ENCODE results near the gene MANSC4.

The MANSC4 gene

DNA sequence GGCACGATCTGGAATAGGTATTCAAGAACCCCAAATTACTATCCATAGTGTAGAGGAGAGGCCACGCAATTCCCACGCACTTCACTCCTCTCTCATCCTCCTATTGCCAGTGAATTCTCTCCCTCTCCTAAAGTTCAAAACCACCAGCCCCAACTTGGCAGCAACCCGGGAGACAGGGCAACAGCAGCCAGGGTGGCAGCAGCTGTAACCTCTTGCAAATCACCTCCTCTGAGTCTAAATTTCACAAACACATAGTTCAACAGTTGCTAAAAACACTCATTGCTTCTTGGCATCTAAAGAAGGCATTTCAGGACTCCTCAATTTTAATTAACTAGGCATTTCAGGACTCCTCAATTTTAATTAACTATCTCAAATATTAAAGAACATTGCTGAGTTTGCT lies 37.7 kb upstream of the MANSC4 start:
- WGBS (ENCODE audit: insufficient coverage, insufficient read length): no CpG with 5 or more reads among the region's 4 CpGs
- Histone ChIP-seq H3K27ac (ENCODE audit: low read length) (no peak overlapping the region), H3K36me3 (ENCODE audit: control insufficient read depth, insufficient read depth, low read length) (no peaks in the 10 kb centered on the region), H3K4me1 (ENCODE audit: control insufficient read depth, insufficient read depth, low read length) (no peaks in the 10 kb centered on the region), H3K9me3 (ENCODE audit: control insufficient read depth, insufficient read depth, low read length) (no peaks in the 10 kb centered on the region; the same call in 1 of the 2 replicates), H3K4me3 (ENCODE audit: low read length) (no peak overlapping the region), H3K27me3 (ENCODE audit: control insufficient read depth, insufficient read depth, low read length) (no peaks in the 10 kb centered on the region)
- DNase-seq (ENCODE audit: low read depth, low spot score): no peak

DNA sequence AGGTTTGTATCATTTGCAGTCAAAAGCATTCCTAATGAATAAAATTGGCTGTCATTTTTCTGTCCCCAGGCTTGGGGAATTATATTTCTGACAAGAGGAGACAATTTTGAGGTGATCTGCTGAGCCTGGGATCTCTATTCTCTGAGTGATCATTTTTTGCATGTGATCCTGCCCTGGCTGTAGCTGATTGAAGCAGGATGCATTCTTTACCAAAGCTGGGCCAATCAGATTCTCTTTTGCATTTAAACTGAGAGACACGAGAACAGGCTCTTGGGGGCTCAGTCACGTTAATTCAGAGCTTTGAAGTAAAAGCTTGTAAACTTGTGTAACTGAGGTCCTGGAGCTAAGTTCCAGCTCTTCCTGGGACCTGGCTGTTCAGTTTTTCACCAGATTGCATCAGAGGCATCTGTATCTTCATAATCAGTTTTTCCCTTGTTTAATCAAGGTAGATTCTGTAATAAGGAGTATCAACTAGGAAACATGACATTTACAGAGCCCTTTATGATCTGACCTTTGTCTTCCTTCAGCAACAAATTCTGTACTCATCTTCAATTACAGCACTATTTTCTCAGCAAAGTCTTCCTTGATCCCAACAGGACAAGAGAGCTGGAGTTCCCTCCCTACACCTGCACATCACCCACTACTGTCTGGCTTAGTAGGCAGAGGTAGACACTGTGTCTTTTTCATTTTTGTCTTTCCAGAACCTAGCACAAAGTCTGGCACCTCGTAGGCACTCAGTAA lies 35.0 kb upstream of the MANSC4 start:
- no peak overlapping the region for H3K4me3 ChIP-seq (ENCODE audit: low read length)
- DNase-seq (ENCODE audit: low read depth, low spot score): no peak
- no peak overlapping the region for H3K27ac ChIP-seq (ENCODE audit: low read length)
- H3K27me3 ChIP-seq (ENCODE audit: control insufficient read depth, insufficient read depth, low read length): no peaks in the 10 kb centered on the region
- H3K4me1 ChIP-seq (ENCODE audit: control insufficient read depth, insufficient read depth, low read length): no peaks in the 10 kb centered on the region
- no peaks in the 10 kb centered on the region; the same call in 1 of the 2 replicates for H3K9me3 ChIP-seq (ENCODE audit: control insufficient read depth, insufficient read depth, low read length)
- no peaks in the 10 kb centered on the region for H3K36me3 ChIP-seq (ENCODE audit: control insufficient read depth, insufficient read depth, low read length)
- no CpG with 5 or more reads among the region's 3 CpGs for WGBS (ENCODE audit: insufficient coverage, insufficient read length)

DNA sequence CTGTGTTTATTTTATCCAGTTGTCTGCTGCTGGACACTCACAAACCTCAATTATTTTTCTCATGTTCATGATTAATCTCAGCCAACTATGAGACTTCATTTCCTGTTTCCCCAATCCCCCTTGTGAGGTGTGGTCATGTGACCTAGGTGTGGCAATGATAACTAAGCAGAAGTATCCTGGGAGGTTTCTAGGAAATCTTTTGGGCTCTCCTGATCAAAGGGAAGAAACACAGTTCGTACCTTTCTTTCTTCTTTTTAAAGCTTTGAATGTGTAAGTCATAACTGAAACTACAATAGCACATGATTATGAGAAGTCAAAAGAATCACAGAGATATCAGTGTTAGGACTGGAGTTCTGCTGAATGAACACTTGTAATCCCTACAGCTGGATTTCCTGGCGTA lies 34.4 kb upstream of the MANSC4 start:
- Histone ChIP-seq H3K36me3 (ENCODE audit: control insufficient read depth, insufficient read depth, low read length) (no peaks in the 10 kb centered on the region), H3K9me3 (ENCODE audit: control insufficient read depth, insufficient read depth, low read length) (no peaks in the 10 kb centered on the region; the same call in 1 of the 2 replicates), H3K27ac (ENCODE audit: low read length) (no peak overlapping the region), H3K4me3 (ENCODE audit: low read length) (no peak overlapping the region), H3K4me1 (ENCODE audit: control insufficient read depth, insufficient read depth, low read length) (no peaks in the 10 kb centered on the region), H3K27me3 (ENCODE audit: control insufficient read depth, insufficient read depth, low read length) (no peaks in the 10 kb centered on the region)
- DNase-seq (ENCODE audit: low read depth, low spot score): no peak
- no CpG with 5 or more reads among the region's 2 CpGs for WGBS (ENCODE audit: insufficient coverage, insufficient read length)

DNA sequence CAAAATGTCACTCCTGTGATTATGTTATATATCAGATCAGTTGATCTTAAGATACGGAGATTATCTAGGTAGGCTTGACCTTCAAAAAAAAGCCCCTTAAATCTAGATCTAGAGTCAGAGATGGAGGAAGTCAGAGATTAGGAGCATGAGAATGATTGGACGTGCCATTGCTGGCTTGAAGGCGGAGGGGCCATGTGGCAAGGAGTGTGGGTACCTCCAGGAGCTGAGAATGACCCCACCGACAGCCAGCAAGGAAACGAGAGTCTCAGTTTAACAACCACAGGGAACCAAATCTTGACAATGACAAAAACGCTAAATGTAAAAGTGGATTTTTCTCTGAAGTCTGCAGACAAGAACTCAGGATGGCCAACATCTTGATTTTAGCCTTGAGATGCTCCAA lies 32.5 kb upstream of the MANSC4 start:
- Histone ChIP-seq H3K27ac (ENCODE audit: low read length) (no peak overlapping the region), H3K36me3 (ENCODE audit: control insufficient read depth, insufficient read depth, low read length) (no peaks in the 10 kb centered on the region), H3K4me1 (ENCODE audit: control insufficient read depth, insufficient read depth, low read length) (no peaks in the 10 kb centered on the region), H3K4me3 (ENCODE audit: low read length) (no peak overlapping the region), H3K27me3 (ENCODE audit: control insufficient read depth, insufficient read depth, low read length) (no peaks in the 10 kb centered on the region), H3K9me3 (ENCODE audit: control insufficient read depth, insufficient read depth, low read length) (no peaks in the 10 kb centered on the region)
- no peak for DNase-seq (ENCODE audit: low read depth, low spot score)
- WGBS (ENCODE audit: insufficient coverage, insufficient read length): no CpG with 5 or more reads among the region's 6 CpGs

DNA sequence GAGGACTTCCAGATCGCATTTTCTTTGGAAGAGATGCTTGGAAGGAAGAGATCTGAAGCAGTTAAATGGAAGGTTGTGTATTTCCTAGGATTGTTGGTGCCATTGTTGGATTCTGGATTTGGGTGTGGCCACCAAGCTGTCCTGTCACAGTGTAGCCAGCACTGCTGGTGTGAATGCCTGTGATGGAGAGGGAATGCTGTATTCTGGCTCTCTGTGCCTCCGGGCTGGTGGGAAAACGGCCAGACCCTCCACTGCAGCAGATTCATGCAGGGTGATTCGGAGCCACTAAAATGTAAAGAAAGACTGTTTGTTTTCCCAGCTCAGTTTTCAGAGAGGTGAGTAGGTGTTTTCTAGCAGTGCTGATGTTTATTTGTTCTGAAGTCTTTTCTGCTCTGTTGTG lies 30.7 kb upstream of the MANSC4 start:
- H3K4me3 ChIP-seq (ENCODE audit: low read length): no peak overlapping the region
- no peaks in the 10 kb centered on the region for H3K27me3 ChIP-seq (ENCODE audit: control insufficient read depth, insufficient read depth, low read length)
- H3K4me1 ChIP-seq (ENCODE audit: control insufficient read depth, insufficient read depth, low read length): no peaks in the 10 kb centered on the region
- H3K36me3 ChIP-seq (ENCODE audit: control insufficient read depth, insufficient read depth, low read length): no peaks in the 10 kb centered on the region
- no peaks in the 10 kb centered on the region for H3K9me3 ChIP-seq (ENCODE audit: control insufficient read depth, insufficient read depth, low read length)
- WGBS (ENCODE audit: insufficient coverage, insufficient read length): no CpG with 5 or more reads among the region's 4 CpGs
- no peak overlapping the region for H3K27ac ChIP-seq (ENCODE audit: low read length)
- DNase-seq (ENCODE audit: low read depth, low spot score): no peak

DNA sequence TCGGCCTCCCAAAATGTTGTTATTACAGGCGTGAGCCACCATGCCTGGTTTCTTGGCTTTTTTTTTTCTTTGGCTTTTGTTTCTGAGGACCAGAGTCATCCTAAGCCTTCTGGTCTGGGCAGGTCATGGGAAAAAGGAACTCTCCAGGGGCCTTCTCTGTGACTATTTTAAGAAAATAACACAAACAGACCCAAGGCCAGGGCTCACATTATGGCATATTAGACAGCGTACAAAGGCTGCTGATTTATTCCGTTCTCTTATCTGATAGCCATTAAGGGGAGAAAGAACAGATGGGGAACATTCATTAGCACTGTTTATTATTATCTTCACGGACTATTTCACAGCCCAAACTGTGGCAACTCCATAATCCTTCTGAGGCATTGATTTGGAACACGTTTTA lies 28.8 kb upstream of the MANSC4 start:
- no peaks in the 10 kb centered on the region for H3K27me3 ChIP-seq (ENCODE audit: control insufficient read depth, insufficient read depth, low read length)
- H3K4me1 ChIP-seq (ENCODE audit: control insufficient read depth, insufficient read depth, low read length): no peaks in the 10 kb centered on the region
- no peaks in the 10 kb centered on the region for H3K36me3 ChIP-seq (ENCODE audit: control insufficient read depth, insufficient read depth, low read length)
- no peaks in the 10 kb centered on the region for H3K9me3 ChIP-seq (ENCODE audit: control insufficient read depth, insufficient read depth, low read length)
- no peak overlapping the region for H3K4me3 ChIP-seq (ENCODE audit: low read length)
- DNase-seq (ENCODE audit: low read depth, low spot score): no peak
- H3K27ac ChIP-seq (ENCODE audit: low read length): no peak overlapping the region
- no CpG with 5 or more reads among the region's 6 CpGs for WGBS (ENCODE audit: insufficient coverage, insufficient read length)

DNA sequence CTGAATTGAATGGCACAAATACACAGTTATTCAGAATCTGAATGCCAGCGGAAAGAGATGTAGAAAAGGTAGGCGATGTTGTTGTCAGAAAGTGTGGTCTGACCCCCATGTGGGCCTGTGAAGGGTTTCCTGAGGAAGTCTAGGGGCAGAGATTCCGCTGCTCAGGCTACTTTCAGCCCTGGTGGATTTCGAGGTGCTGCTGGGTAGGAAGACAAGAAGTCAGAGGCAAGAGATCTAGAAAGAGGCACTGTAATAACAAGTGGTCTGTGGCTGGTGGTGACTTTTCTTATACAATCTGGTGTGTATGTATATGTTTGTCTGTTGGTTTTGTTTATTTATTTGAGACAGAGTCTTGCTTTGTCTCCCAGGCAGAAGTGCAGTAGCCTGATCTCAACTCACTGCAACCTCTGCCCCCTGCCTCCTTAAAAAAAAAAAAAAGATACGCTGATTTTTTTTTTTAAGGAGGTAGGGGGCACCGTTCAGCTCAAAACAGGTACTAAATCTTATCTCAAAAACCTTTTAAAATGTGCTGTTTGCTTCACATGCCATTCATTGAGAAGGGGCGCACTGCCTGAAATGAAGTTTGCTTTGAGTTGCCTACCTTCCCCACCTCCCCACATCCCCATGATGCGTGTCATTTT lies 27.1 kb upstream of the MANSC4 start:
- WGBS (ENCODE audit: insufficient coverage, insufficient read length): no CpG with 5 or more reads among the region's 8 CpGs

DNA sequence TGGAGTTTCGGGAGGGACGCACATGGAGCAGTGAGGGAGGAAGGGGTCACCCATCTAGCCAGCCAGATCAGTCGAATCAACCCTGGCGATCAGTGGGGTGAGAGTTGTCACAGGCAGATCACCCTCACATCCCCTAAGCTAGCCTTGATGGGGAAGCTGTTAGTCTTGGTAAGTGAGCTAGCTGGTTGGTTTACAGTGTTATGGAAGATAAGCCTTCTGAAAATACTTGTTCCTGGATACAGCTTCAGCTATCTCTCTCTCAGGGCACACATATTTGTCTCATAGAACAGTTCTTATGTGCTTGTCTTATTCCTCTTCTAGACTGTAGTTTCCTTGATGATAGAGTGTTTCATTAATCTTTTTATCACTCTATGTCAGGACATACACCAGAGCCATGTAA lies 26.2 kb upstream of the MANSC4 start:
- no CpG with 5 or more reads among the region's 4 CpGs for WGBS (ENCODE audit: insufficient coverage, insufficient read length)

More for the DNA sequence above, 27.1 kb upstream of the MANSC4 start:
- Histone ChIP-seq H3K4me3 (ENCODE audit: low read length) (no peak overlapping the region), H3K9me3 (ENCODE audit: control insufficient read depth, insufficient read depth, low read length) (no peaks in the 10 kb centered on the region), H3K36me3 (ENCODE audit: control insufficient read depth, insufficient read depth, low read length) (no peaks in the 10 kb centered on the region), H3K4me1 (ENCODE audit: control insufficient read depth, insufficient read depth, low read length) (no peaks in the 10 kb centered on the region), H3K27ac (ENCODE audit: low read length) (no peak overlapping the region), H3K27me3 (ENCODE audit: control insufficient read depth, insufficient read depth, low read length) (no peaks in the 10 kb centered on the region)
- DNase-seq (ENCODE audit: low read depth, low spot score): no peak

DNA sequence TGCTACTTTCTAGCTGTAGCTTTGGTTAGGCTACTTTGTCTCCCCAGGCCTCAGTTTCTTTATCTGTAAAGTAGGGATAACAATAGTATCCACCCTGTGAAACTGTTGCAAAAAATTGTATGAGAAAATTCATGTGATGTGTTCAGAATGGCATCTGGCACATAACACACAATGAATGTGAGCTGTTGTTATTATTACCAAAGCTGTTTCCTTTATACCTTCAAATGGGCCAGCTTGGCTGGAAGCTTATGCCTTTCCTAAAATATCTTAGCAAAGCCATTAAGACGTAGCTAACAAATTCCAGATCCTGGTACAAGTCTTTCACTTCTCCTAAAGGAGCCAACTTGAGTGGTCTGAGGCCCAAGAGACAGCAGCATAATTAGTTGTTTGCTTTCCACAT lies 25.2 kb upstream of the MANSC4 start:
- Histone ChIP-seq H3K4me3 (ENCODE audit: low read length) (no peak overlapping the region), H3K27ac (ENCODE audit: low read length) (no peak overlapping the region), H3K36me3 (ENCODE audit: control insufficient read depth, insufficient read depth, low read length) (no peaks in the 10 kb centered on the region), H3K27me3 (ENCODE audit: control insufficient read depth, insufficient read depth, low read length) (no peaks in the 10 kb centered on the region), H3K4me1 (ENCODE audit: control insufficient read depth, insufficient read depth, low read length) (no peaks in the 10 kb centered on the region), H3K9me3 (ENCODE audit: control insufficient read depth, insufficient read depth, low read length) (no peaks in the 10 kb centered on the region)
- WGBS (ENCODE audit: insufficient coverage, insufficient read length): no CpG with 5 or more reads among the region's 1 CpG
- no peak for DNase-seq (ENCODE audit: low read depth, low spot score)

More for the DNA sequence above, 26.2 kb upstream of the MANSC4 start:
- DNase-seq (ENCODE audit: low read depth, low spot score): no peak
- Histone ChIP-seq H3K9me3 (ENCODE audit: control insufficient read depth, insufficient read depth, low read length) (no peaks in the 10 kb centered on the region), H3K4me1 (ENCODE audit: control insufficient read depth, insufficient read depth, low read length) (no peaks in the 10 kb centered on the region), H3K27ac (ENCODE audit: low read length) (no peak overlapping the region), H3K36me3 (ENCODE audit: control insufficient read depth, insufficient read depth, low read length) (no peaks in the 10 kb centered on the region), H3K27me3 (ENCODE audit: control insufficient read depth, insufficient read depth, low read length) (no peaks in the 10 kb centered on the region), H3K4me3 (ENCODE audit: low read length) (no peak overlapping the region)

DNA sequence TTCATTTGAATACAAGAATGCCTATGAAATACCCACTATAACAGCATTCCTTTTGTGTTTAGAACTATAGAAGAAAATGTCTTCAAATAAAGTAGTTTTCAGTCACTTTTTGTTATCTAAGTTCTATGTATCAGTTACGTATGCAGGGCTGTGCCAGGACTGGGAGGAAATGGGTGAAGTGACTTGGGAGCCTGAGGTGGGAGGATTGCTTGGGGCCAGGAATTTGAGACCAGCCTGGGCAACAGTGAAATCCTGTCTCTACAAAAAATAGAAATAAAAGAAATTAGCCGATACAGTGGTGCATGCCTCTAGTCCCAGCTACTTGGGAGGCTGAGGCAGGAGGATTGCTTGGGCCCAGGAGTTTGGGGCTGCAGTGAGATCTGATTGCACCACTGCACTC lies 22.9 kb upstream of the MANSC4 start:
- DNase-seq (ENCODE audit: low read depth, low spot score): no peak
- Histone ChIP-seq H3K9me3 (ENCODE audit: control insufficient read depth, insufficient read depth, low read length) (no peaks in the 10 kb centered on the region), H3K27me3 (ENCODE audit: control insufficient read depth, insufficient read depth, low read length) (no peaks in the 10 kb centered on the region), H3K36me3 (ENCODE audit: control insufficient read depth, insufficient read depth, low read length) (no peaks in the 10 kb centered on the region), H3K4me1 (ENCODE audit: control insufficient read depth, insufficient read depth, low read length) (no peaks in the 10 kb centered on the region), H3K4me3 (ENCODE audit: low read length) (no peak overlapping the region), H3K27ac (ENCODE audit: low read length) (no peak overlapping the region)
- WGBS (ENCODE audit: insufficient coverage, insufficient read length): no CpG with 5 or more reads among the region's 2 CpGs

DNA sequence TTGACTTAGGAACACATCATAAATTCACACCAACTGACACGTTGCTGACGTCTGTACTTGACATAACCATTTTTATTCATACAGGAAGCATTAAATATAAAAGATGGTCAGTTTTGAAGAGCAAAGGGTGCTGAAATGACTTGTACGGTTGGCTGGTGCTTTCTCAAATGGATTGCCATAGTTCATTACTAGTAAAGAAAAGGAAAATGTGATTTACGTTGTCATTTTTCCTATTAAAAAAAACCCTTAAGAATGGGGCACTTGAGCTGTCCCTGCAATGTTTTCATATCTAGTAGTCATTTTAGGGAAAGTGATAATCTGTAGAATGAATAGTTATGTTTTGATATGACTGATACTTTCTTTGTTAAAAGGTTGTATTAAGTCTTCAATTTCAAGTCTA lies 22.5 kb upstream of the MANSC4 start:
- H3K27ac ChIP-seq (ENCODE audit: low read length): no peak overlapping the region
- H3K36me3 ChIP-seq (ENCODE audit: control insufficient read depth, insufficient read depth, low read length): peaks cover 4% of the 10 kb centered on the region; the same call in 1 of the 2 replicates
- H3K4me3 ChIP-seq (ENCODE audit: low read length): no peak overlapping the region
- DNase-seq (ENCODE audit: low read depth, low spot score): no peak
- H3K27me3 ChIP-seq (ENCODE audit: control insufficient read depth, insufficient read depth, low read length): no peaks in the 10 kb centered on the region
- no CpG with 5 or more reads among the region's 4 CpGs for WGBS (ENCODE audit: insufficient coverage, insufficient read length)
- H3K9me3 ChIP-seq (ENCODE audit: control insufficient read depth, insufficient read depth, low read length): no peaks in the 10 kb centered on the region
- H3K4me1 ChIP-seq (ENCODE audit: control insufficient read depth, insufficient read depth, low read length): no peaks in the 10 kb centered on the region
